ENCODE results near the gene MSI2. TPM values are rescaled to one million over a fixed set of nuclear protein-coding genes. Genes with fewer than 3 reads are reported as not detected.

The MSI2 gene
- total and polyA plus RNA-seq, 2 experiments from 2014 or later: 4.3 to 17.9 TPM

DNA sequence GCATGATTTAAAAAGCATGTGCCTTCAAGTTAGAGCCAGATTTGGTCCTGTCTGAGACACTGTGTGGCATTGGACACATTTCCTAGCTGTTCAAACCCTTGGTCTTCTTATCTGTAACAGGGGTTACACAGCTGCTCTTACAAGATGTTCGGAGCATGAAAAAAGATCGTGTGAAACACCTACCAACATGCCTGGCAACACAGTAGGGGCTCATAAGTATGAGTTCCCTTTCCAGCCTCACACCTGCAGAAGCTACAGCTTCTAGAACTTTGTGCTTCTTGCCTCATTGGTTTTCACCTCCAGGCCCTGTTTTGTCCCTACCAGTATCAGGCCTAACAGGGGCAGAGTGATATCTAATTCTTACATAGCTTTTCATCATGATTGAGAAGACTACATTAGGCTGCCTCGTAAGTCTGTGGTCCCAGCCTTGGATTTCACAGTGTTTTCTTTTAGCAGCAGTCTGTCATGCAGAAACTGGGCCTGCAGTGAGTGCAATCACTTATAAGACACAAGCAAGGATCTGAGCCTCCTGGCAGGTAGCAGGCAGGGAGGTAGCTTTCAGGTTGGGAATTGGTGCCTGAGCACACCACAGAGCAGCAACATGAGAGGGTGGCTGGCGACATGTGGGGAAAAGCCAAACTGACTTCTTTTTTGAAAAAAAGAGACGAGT, 410.0 kb downstream of the MSI2 start:
- 74 to 81% methylated on average over 5 of the region's 5 CpGs for WGBS, 2 experiments (ENCODE audit: low coverage in 1 of 2, low lambda C conversion rate in 2 of 2, missing lambda C conversion rate in 2 of 2)
- in situ Hi-C loops (cut with MboI): no loop called here
- Histone ChIP-seq H3K4me3 (no peak overlapping the region), H3K79me2 (ENCODE audit: insufficient read depth) (no peaks in the 10 kb centered on the region), H4K20me1 (ENCODE audit: insufficient read depth) (no peaks in the 10 kb centered on the region), H3K4me2 (ENCODE audit: unreplicated experiment) (no peak overlapping the region), H3K9me3 (ENCODE audit: low read depth) (no peaks in the 10 kb centered on the region), H3K9me2 (ENCODE audit: insufficient read depth) (no peaks in the 10 kb centered on the region), H2AFZ (no peak overlapping the region), H3K27me3 (replicated peaks; ENCODE audit: insufficient read depth) (no peaks in the 10 kb centered on the region), H3K36me3 (ENCODE audit: low read depth) (no peaks in the 10 kb centered on the region), H3K27ac (no peak overlapping the region), H3K9ac (no peak overlapping the region), H3F3A (ENCODE audit: insufficient read depth) (peaks cover 10% of the 10 kb centered on the region), H3K4me1 (ENCODE audit: insufficient read depth) (peaks cover 18% of the 10 kb centered on the region)
- no peak for TF ChIP-seq EZH2phosphoT487 (IDR thresholded peaks at IDR 0.05; ENCODE audit: insufficient read depth, low read depth)
- TF ChIP-seq EZH2 (IDR thresholded peaks at IDR 0.05; ENCODE audit: insufficient read depth, poor library complexity, severe bottlenecking): no peak
- no peak for DNase-seq

DNA sequence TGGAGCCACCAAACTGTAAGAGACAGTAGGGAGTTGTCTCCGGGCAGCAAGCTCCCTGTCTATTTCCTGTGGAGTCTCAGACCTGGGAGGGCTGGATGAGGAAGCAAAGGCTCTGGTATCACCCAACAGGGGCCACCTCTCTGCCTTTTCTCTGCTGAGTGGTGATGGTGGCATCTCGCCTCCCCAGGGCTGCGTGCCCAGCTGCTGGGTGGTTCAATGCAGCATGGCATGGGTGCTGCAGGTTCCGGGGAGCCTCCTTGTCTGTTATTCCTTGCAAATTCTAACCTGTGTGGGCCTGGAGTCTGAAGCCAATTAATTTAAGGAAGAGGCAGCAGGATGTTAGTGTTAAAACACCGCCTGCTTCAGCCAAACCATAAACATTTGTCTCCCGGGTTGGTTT, 410.6 kb downstream of the MSI2 start:
- Histone ChIP-seq H3K9me2 (ENCODE audit: insufficient read depth) (no peaks in the 10 kb centered on the region), H3K9me3 (ENCODE audit: low read depth) (no peaks in the 10 kb centered on the region), H3K9ac (no peak overlapping the region), H3K4me2 (ENCODE audit: unreplicated experiment) (no peak overlapping the region), H3K79me2 (ENCODE audit: insufficient read depth) (no peaks in the 10 kb centered on the region), H3K4me1 (ENCODE audit: insufficient read depth) (peaks cover 23% of the 10 kb centered on the region), H3K27me3 (replicated peaks; ENCODE audit: insufficient read depth) (no peaks in the 10 kb centered on the region), H3F3A (ENCODE audit: insufficient read depth) (peaks cover 7% of the 10 kb centered on the region), H2AFZ (no peak overlapping the region), H3K36me3 (ENCODE audit: low read depth) (no peaks in the 10 kb centered on the region), H3K27ac (no peak overlapping the region), H3K4me3 (no peak overlapping the region), H4K20me1 (ENCODE audit: insufficient read depth) (no peaks in the 10 kb centered on the region)
- WGBS, 2 experiments (ENCODE audit: low coverage in 1 of 2, low lambda C conversion rate in 2 of 2, missing lambda C conversion rate in 2 of 2): 85 to 87% methylated on average over 6 of the region's 6 CpGs
- TF ChIP-seq EZH2 (IDR thresholded peaks at IDR 0.05; ENCODE audit: insufficient read depth, poor library complexity, severe bottlenecking): no peak
- TF ChIP-seq EZH2phosphoT487 (IDR thresholded peaks at IDR 0.05; ENCODE audit: insufficient read depth, low read depth): no peak
- in situ Hi-C loops (cut with MboI): no loop called here
- no peak for DNase-seq

DNA sequence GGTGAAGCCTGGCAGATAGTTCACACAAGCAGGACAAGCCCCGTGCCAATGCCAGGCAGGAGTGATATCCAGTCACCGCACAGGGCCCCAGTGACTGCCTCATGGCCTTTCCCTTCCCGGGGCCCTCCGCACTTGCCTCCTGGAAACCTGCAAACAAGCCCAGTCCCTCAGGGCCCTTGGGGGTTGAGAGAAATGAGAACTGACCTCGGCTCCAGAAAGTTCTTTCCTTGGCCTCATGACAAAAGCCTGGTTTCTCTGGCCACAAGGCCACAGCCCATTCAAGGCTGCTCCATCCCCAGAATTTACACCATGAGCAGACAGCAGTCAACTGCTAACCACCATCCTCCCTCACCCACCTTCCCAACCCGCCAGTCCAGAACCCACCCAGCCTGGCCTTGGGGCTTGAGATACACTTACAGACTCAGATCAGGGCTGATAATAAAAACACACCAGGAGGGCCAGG, 411.2 kb downstream of the MSI2 start:
- no peak overlapping the region for H3K4me2 ChIP-seq (ENCODE audit: unreplicated experiment)
- H3F3A ChIP-seq (ENCODE audit: insufficient read depth): peaks cover 1% of the 10 kb centered on the region
- H3K4me1 ChIP-seq (ENCODE audit: insufficient read depth): peaks cover 23% of the 10 kb centered on the region
- H3K27ac ChIP-seq: no peak overlapping the region
- H3K9me2 ChIP-seq (ENCODE audit: insufficient read depth): no peaks in the 10 kb centered on the region
- 82 to 88% methylated on average over 6 of the region's 6 CpGs for WGBS, 2 experiments (ENCODE audit: low coverage in 1 of 2, low lambda C conversion rate in 2 of 2, missing lambda C conversion rate in 2 of 2)
- H3K9me3 ChIP-seq (ENCODE audit: low read depth): no peaks in the 10 kb centered on the region
- no peak for DNase-seq
- H3K27me3 ChIP-seq (replicated peaks; ENCODE audit: insufficient read depth): no peaks in the 10 kb centered on the region
- H3K36me3 ChIP-seq (ENCODE audit: low read depth): no peaks in the 10 kb centered on the region
- H2AFZ ChIP-seq: no peak overlapping the region
- in situ Hi-C loops (cut with MboI): no loop called here
- no peaks in the 10 kb centered on the region for H3K79me2 ChIP-seq (ENCODE audit: insufficient read depth)
- TF ChIP-seq EZH2phosphoT487 (IDR thresholded peaks at IDR 0.05; ENCODE audit: insufficient read depth, low read depth): no peak
- H4K20me1 ChIP-seq (ENCODE audit: insufficient read depth): no peaks in the 10 kb centered on the region
- H3K9ac ChIP-seq: no peak overlapping the region
- H3K4me3 ChIP-seq: no peak overlapping the region

DNA sequence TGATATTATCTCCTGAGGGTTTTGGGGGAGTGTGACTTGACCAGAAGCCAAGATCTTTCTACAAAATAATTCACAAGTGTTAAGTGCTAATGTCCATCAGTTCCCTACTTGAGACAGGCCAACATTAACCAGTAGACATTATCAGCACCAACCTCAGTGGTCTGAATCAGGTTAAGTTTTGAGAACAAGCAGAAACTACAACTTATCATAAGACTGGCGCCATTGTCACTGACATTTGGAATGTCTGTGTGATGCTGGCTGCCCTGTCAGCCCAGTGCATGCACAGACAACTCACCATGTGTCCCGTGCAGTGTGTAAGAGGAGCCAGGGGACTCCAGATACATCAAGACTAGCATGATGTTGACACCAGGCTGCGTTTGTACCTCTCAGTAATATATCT, 412.0 kb downstream of the MSI2 start:
- WGBS, 2 experiments (ENCODE audit: low coverage in 1 of 2, low lambda C conversion rate in 2 of 2, missing lambda C conversion rate in 2 of 2): 91 to 92% methylated on average over 3 of the region's 3 CpGs

More for the DNA sequence above, 412.0 kb downstream of the MSI2 start:
- in situ Hi-C loops (cut with MboI): no loop called here
- H4K20me1 ChIP-seq (ENCODE audit: insufficient read depth): no peaks in the 10 kb centered on the region
- H2AFZ ChIP-seq: no peak overlapping the region
- H3K9me3 ChIP-seq (ENCODE audit: low read depth): no peaks in the 10 kb centered on the region
- H3K4me3 ChIP-seq: no peak overlapping the region
- H3K9me2 ChIP-seq (ENCODE audit: insufficient read depth): no peaks in the 10 kb centered on the region
- H3K36me3 ChIP-seq (ENCODE audit: low read depth): no peaks in the 10 kb centered on the region
- no peak for DNase-seq
- H3K27me3 ChIP-seq (replicated peaks; ENCODE audit: insufficient read depth): no peaks in the 10 kb centered on the region
- H3K9ac ChIP-seq: no peak overlapping the region
- H3K79me2 ChIP-seq (ENCODE audit: insufficient read depth): no peaks in the 10 kb centered on the region
- no peak for TF ChIP-seq EZH2 (IDR thresholded peaks at IDR 0.05; ENCODE audit: insufficient read depth, poor library complexity, severe bottlenecking)
- H3F3A ChIP-seq (ENCODE audit: insufficient read depth): no peaks in the 10 kb centered on the region; the same call in 1 of the 2 replicates
- peaks cover 20% of the 10 kb centered on the region for H3K4me1 ChIP-seq (ENCODE audit: insufficient read depth)
- no peak overlapping the region for H3K4me2 ChIP-seq (ENCODE audit: unreplicated experiment)
- H3K27ac ChIP-seq: no peak overlapping the region

Data from GM23248 (cell line).